GM19240 (cell line): ENCODE data around the gene KIF11.

Experiments
- DNase-seq: peaks from one replicate; pipeline ENCODE4 v3.0.0; 2011; ENCODE audit warnings: low spot score; ENCODE audit not compliant: insufficient read length

The KIF11 gene

DNA sequence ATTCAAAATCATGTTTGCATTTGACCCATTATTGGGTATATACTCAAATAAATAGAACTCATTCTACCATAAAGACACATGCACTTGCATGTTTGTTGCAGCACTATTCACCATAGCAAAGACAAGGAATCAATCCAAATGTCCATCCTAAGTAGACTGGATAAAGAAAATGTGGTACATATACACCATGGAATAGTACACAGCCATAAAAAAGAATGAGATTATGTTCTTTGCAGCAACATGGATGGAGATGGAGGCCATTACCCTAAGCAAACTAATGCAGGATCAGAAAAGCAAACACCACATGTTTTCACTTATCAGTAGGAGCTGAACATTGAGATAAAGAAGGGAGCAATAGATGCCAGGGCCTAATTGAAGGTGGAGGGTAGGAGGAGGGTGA lies 84.8 kb downstream of the KIF11 start:
- no peak for DNase-seq

DNA sequence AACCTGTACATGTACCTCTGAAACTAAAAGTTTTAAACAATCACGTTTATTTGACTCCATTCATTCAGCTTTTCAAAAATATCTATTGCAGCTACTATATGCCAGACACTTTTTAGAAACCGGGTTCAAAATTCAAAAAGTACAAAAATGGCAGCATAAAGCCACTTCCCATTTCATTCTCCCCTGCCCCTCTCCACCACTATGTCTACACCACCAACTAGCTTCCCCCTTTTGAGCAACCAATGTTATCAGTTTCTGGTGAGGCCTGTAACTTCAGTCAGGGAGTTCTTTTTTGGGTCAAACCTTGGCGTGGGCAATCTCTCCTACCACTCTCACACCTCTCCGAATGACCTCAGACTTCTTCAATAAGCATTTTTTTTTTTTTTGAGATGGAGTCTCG lies 85.3 kb downstream of the KIF11 start:
- DNase-seq = no peak

DNA sequence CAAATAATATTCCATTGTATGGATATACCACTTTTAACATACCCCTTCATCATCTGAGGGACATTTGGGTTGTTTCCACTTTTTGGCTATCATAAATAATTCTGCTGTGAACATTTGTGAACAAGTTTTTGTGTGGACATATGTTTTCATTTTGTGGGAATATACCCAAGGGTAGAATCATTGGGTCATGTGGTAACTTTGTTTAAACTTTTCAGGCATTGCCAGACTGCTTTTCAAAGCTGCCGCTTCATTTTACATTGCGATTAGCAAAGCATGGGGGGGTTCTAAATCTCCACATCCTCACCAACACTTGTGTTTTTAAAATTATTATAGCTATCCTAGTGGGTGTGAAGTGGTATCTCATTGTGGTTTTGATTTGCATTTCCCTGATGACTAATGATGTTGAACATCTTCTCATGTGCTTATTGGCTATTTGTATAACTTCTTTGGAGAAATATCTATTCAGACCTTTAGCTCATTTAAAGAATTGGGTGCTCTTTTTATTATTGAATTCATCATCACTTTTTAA lies 88.4 kb downstream of the KIF11 start:
- no peak for DNase-seq

DNA sequence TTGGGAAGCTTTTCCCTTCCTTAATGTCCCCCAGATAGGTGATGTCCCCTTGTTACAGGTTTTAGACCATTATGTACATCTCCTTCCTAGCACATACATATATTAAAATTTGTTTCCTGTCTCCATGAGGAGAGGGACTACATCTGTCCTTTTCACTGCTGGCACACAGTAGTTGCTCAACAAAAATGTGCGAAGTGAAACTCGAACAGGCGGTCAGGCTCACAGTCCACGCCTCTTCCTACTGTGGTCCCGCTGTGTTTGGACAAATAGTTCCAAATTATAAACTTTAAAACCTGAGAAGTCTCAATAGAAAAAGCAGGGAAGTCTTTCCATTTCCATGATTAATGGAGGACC lies 95.6 kb downstream of the KIF11 start:
- DNase-seq = no peak

DNA sequence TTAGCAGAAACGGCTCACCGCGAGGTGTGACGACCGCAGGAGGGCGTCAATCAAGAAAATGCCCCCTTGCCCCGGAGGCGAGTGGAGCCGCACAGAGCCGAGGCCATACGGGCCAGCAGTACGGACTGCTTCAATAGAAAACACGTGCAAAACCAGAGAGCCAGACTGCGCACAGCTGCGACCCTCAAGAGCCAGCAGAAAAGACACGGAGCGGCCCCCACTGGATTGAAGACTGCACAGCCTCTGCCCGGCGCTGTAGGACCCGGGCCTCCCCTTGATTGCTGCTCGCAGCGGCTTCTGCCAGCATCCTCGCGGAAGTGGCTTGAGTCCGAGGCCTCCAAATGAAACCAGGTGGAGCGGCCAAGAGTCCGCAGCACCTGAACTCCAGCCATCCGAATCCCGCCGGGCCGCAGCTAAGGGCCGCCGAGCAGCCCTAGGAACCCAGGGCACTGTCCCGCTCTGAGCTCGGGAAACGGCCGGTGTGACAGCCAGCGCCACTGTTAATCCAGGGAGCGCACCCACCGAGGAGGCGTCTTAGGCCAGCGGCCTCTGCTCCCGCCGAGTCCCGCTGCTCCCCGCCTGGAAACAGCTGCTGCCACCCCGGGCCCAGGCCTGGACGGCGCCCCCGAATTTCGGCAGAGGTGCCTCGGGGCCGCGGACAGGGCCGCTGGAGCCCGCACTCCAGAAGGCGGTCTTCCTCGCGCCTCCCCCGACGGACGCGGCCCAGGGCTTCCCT lies 96.2 kb downstream of the KIF11 start:
- no peak for DNase-seq

DNA sequence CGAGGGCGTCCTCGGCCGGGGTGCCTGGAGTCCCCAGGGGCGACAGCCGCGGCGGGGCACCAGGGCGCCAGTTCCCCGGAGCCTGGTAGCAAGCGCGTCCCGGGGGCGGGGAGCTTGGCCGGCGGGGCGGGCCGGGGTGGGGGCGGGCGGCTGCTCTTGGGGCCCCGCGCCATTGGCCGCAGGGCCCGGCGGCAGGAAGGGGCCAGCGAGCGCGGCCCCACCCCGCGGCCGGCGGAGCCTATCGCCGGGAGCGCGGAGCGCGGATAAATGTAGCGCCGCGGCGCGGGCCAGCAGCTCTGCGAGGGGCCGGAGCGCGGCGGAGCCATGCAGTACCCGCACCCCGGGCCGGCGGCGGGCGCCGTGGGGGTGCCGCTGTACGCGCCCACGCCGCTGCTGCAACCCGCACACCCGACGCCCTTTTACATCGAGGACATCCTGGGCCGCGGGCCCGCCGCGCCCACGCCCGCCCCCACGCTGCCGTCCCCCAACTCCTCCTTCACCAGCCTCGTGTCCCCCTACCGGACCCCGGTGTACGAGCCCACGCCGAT lies 96.8 kb downstream of the KIF11 start, which contains the start of gene HHEX:
Gene HHEX (plus strand): TSS at position 293 of the 548 bp plus-strand sequence. CDS start 32 bp downstream, at position 325.
- DNase-seq = no peak

DNA sequence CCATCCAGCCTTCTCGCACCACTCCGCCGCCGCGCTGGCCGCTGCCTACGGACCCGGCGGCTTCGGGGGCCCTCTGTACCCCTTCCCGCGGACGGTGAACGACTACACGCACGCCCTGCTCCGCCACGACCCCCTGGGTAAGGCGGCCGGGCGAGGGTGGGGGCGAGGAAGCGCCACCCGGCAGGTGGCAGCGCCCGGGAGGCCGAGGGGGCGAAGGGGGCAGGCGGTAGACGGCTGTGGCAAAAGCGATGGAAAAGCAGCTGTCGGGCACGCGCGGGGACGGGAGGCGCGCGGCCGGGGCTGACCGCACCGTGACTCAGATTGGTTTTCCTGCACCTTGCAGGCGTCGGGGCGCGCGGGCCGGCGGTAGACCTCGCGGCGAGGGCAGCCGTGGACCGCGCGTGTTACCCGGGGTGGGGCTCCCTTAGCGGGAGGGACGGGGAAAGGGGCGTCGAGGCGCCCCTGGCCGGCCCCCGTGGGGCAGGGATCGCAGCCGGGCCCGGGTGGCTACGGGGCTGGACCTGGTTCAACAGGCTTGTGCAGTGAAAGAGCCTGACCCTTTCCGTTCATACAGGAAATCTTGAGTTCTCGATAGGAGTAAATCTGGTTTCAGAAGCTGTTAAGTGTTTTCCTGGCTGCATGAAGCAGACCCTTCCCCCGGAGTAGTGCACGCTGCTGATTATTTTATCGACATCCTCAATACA lies 97.4 kb downstream of the KIF11 start:
- DNase-seq = no peak

DNA sequence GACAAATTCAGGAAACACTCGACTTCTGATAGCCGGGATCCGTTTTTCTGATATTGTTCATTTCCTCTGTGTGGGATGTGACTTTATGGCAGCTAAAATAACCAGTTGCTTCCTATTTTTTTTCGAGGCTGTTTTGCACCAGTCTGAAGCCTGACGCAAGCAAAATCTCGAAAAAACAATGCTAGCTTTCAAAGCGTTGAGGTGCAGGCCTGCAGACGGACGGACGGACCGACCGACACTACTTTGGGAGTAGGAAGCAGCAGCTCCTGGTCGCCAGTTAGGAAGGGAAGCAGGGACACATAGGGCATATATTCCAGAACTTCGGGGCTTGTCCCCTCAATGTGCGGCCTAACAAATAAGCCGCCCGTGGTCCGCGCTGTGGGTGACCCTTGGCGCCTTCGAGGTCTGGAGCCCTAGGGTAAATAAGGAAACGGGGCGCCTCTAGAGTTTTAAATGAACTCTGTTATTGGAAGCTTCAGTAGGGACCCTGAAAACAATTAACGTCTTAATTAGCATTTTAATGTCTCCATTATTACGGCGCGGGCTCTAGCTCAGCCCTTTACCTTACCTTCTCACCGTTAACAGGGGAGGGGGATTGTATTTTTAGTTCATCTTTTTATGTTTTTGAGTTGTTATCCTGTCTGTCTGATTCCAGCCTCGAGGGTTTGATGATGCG lies 98.1 kb downstream of the KIF11 start:
- no peak for DNase-seq

DNA sequence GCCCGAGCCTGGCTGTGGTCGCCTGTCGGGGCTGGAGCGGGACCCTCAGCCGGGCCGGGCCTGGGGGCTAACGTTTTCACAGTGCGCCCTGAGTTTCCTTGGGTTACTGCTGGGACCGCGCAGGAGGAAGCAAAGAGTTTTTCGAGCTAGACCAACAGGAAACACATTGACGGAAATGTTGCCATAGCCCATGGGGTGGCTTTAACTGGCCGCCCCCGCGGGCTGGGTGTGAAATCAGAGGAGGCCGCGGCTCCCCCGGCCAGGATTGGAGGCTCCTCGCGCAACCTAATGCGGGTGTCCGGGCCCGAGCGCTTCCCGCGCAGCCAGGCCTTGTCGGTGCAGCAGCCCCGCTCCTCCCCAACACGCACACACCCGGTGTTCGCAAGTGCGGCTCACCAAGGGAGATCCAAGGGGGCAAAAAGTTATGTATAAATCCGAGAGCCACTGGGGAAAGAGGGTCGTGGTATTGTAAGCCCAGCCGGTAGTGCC lies 98.7 kb downstream of the KIF11 start:
- no peak for DNase-seq

DNA sequence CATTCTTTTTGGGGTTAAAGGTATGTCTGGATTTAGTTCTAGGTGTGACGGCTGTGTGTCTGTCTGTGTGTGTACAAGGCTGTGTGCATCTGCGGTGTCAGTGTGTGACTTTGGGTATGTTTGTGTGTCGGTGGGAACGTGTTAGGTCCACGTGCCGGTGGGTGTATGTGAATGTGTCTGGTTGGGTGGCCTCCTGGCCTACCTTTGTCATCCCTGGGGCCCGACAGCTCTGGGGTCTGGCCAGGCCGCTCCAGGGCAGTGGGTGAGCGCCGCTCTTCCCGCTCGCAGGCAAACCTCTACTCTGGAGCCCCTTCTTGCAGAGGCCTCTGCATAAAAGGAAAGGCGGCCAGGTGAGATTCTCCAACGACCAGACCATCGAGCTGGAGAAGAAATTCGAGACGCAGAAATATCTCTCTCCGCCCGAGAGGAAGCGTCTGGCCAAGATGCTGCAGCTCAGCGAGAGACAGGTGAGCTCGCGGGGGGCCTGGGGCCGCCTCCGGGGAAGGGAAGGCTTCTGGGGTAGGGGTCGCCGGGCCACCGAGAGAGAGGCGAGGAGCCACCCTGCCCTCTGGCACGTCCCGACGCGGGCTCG lies 99.2 kb downstream of the KIF11 start:
- no peak for DNase-seq

DNA sequence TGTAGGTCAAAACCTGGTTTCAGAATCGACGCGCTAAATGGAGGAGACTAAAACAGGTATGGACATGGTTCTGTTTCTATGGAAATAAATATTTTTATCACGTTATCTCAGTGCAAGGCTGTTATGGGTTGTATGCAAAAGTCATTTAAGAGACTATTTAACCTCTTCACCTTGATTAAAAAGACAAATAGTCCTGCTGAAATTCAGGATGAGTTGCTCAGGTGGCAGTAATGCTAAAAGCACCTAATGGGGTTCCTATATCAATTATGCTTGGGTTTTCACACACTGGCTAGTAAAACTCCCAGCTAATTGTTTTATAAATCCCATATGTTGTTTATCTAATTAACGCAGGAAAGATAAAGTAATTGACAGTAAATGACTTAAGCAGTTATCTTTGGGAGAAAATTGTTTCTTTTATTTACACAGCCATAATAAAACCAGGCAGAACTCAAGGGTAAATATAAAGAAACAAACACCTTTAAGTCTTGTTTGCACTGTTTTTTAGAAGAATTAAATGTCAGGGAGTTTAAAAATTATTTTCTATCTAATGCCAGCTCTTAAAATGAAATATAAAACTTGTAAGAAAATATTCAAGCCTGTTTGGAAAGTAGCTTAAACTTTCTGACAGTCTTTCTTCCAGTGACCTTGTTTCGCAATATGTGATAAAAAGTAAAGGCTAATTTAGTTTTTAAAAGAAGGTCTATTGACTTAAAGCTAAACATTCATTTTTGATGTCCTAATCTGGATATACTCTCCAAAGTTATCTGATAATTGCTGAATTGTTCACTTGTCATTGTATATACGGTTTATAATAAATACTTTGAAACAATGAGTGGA lies 100.0 kb downstream of the KIF11 start:
- DNase-seq = no peak

DNA sequence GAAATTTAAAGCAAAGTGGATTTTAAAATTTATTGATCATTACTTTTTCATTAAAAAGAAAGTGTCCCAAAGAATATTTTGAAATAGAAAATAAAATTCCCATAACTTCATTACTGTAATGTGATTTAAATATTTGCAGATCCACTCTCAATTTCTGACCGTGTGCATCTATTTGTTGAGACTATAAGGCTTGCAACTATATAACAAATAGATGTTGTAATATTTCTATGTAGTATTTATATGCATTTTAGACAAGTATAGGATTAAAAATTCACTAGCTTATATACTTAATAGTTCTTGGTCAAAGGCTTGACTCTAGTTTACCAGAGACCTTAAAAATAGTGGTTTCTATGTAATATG lies 100.6 kb downstream of the KIF11 start:
- DNase-seq = no peak

DNA sequence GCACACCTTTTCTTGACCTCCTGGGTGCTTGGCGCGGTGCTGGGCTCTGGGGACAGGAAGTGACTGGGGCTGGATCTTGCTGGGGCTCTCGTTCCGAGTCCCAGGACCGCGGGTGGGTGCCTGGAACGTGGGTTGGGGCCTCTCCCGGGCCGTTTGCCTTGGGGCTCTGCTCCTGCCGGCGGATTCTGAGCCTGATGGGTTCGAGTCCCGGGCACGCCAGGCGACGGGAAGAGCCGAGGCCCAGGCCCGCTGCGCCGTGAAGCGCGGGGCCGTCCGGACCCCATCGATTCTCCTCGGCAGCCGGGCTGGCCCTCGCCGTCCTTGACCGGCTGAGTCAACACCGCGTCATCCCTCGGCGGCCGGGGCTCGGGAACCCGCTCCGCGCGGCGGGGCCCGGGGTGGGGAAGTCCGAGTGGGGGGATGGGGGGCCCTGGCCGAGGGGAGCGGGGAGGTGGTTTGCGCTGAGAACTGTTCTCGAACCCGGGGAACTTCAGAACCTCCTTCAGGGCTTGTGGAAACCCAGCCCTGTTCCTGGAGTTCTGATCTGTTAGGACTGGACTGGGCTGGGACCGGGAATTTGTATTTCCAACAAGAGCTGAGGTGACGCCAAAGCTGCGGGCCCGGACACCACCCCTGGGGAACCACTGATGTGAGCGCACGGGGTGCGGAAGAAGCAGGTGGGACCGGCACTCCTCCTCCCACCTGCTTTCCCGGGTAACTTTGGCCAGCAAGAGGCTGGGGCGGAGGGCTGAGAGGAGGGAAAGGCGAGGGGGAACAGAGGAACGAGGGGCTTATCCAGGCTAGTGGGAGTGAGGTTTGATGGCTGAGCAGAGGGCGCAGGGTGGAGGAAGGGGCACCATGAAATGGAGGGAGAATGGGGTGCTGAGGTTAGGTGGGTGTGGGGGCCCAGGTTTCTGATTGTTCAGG lies 103.0 kb downstream of the KIF11 start:
- DNase-seq = no peak

DNA sequence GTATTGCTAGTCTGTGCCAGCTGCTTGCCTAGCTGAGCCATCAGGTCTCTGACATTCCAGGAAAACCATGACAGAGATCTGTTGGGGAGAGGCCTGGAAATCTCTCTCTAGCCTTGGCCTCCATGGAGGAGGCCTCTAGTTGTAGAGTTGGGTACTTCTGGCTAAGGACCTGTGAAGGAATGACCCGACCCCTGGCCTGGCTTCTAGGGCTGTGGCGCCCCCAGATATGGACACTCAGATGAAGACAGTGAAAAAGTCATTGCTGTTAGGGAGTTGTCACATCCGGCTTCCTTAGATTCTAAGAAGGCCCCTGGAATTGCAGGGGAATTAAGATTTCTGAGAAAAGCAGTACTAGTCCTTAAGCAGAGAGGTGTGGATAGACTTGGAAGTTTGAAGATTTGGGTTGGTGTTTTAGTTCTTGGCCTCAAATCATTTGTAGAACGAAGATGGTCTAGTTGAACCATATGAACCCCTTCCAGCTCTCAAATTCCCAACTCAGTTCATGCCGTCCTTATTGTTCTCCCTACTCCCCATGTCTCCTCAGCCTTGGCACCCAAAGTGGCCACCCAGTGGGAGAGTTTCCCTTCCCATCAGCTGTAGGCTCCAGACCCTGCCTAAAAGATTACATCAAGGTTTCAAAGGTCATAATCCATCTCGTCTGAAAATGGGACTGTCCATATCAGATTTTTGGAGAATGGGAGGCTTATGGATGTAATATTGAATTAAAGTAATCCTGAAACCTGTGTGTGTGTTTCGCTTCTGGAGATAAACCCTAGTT lies 103.9 kb downstream of the KIF11 start:
- no peak for DNase-seq

DNA sequence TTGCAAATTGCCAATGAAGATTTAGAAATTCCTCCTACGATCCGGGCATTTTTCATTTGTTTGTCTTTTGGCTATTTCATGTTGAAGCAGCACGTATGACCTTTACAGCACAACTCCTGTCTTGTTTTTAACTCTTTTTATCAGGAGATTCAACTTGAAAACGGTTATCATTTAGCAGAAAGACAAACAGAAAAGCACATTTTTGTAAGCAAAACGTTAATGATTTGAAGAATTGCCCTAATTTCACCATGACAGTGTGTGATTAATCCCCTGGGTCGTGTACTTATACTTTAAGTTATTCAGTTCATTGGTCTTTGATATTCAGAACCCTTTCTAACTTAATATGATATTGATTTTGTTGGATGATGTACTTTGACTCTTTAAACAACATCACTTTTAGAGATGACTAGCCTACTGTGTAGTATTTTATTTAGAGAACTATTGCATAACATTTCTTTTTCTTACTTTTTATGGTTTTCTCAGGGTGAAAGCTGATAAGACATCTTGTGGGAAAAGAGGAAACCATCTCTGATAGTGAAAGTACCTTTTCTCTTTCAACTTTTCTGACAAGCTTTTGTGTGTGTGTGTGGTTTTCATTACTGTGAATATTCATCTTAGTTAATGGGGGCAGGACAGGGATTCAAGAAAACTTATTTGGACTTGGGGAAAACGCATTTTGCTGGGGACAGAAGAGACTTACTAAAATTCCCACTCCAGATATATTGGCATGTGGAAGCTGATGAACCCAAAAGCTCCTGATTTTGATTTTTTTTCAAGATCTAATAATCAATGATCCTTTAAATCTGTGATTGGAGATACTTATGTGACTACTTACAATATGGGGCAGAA lies 105.0 kb downstream of the KIF11 start:
- no peak for DNase-seq

DNA sequence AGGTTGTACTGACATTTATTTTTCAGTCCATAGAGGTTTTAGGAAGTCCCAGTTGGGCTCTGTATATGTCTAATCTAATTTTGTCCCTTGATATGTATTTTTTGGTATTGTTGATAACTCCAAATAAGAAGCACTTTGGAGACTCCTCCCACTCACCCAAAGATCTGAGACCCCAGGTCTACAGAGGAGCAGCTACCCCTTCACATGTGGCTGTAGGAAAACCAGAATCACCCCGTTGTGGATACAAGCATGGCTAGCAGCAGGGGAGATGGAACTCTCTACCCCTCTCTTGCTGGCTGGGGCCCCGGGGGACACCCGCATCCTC lies 106.2 kb downstream of the KIF11 start:
- no peak for DNase-seq

DNA sequence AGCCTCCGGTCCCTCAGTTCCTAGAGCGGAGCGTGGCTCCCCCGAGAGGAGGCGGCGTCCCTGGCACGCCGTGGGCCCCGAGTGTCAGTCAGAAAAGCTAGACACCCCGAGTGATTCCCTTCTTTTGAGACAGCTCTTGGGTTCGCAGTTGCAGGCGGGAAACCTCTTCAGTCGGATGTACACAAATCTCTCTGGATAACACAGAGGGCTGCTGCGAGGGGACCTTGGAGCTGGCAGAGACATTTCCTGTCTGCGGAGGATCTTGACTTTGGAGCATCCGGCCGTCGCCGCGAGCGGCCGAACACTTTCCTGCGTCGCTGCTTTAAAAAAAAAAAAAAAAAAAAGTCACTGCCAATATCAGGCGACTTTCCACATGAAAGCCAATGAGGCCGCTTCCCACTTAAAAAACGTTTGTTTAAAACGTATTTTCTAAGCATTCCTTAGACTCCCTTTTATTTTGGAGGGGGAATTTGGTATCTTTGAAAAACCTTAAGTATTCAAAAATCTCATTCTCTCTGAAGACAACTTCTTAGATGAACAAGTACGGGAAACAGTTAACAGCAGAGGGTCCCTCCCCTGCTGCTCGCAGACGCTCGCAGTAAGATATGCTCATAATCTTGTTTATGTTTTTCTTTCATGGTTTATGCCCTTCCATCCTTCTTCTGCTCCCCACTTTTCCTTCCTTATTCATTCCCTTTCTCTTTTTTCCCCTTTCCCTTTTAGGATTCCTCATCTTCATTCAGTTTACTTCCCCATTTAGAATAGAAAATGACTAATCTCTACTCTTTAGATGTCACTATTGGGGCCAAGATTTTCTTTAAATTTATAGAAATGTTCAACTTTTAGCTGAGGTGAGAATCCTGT lies 106.8 kb downstream of the KIF11 start:
- no peak for DNase-seq
